Activated CD4-positive, alpha-beta T cell treated with anti-CD3 and anti-CD28 coated beads, Interleukin-2, Interleukin-4, amounts not matched to agents 100 ng/mL and 50 ng/mL, durations not matched to agents 16 hours and 8 hours (primary cell): ENCODE measurements around the gene ANP32E.

Source experiments
- DNase-seq: peaks from one replicate; pipeline ENCODE4 v3.0.0-alpha.2; 2020; ENCODE audit warnings: low spot score

ANP32E gene

DNA sequence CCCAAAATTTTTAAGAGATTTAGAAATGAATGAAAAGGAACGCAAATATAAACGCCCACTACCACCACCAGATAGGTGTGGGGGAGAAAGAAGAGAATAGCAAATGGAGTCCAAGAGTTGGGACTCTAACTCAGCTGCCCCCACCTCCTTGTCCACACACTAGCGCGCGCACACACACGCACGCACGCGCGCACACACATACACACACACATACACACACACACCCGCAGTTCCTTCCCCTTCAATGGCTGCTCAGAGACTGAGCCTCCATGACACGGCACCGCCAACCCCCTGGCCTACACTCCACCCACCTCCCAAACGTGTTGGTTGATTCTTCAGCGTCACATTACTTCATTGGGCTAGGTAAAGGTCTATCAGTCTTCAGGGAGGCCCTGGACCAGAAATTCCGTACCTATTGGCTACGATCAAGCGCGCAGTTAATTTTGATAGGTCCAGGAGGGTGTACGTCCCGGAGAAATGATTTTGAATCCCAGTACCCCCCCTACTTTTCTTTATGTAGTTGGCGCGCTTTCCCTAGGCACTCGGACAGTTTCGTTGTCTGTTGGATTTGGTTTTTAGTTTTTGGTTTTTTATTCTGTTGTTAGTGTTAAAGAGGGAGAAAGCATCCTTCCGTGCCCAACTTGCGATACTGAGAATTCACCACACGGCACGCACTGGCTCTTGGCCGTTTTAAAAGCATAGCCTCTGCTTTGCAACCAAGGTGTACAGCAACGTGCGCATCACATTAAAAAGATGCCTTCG lies at the start of gene ANP32E:
TSS of gene ANP32E (minus strand) at position 261 of the 762 bp plus-strand sequence. CDS start 326 bp downstream, outside the sequence.
- peak; percentile 98 for DNase-seq

GRCh38 chr1:150283260-150283659 lies 47.3 kb upstream of the ANP32E start:
- DNase-seq: no peak

DNA sequence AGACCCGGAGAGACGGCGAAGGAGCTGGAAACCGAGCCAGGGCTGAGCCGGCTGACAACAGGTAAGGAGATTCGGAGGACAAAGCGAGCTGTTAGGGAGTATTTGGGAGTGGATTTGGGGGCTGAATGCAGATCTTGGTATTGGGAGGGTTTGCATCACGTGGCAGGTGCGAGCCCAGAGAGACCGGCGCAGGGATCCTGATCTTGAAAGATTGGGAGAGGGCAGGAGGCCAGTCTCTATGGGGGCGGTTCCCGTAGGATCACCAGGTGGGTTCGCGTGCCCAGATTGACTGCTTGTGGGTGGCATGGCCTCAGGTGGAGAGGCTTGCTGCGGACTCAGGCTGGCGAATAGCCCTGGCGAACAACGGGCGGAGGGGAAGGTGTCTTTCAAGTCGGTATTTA lies 46.6 kb upstream of the ANP32E start:
- no peak for DNase-seq

GRCh38 chr1:150281758-150282557 lies 46.0 kb upstream of the ANP32E start, which contains the start of gene CIART:
CIART (plus strand) TSS chr1:150282554; CDS start chr1:150283268, 714 bp downstream.
- peak; percentile 75 for DNase-seq

GRCh38 chr1:150281221-150281757 lies 45.4 kb upstream of the ANP32E start:
- peak; percentile 49 for DNase-seq

GRCh38 chr1:150280138-150280707 lies 44.3 kb upstream of the ANP32E start:
- DNase-seq: no peak

- peak; percentile 10 for DNase-seq
Observed at GRCh38 chr1:150273311-150273710, 37.4 kb upstream of the ANP32E start.

- no peak for DNase-seq
Observed at GRCh38 chr1:150271291-150271959, 35.5 kb upstream of the ANP32E start.

GRCh38 chr1:150269451-150269850 lies 33.5 kb upstream of the ANP32E start:
- no peak for DNase-seq

GRCh38 chr1:150268705-150269403 lies 32.9 kb upstream of the ANP32E start, which contains the start of gene APH1A:
APH1A (minus strand) TSS chr1:150269016; CDS start chr1:150268810, 206 bp downstream.
- peak; percentile 98 for DNase-seq

- DNase-seq: peak; percentile 25
Observed at GRCh38 chr1:150268340-150268704, 32.4 kb upstream of the ANP32E start.

- no peak for DNase-seq
Observed at GRCh38 chr1:150267896-150268295, 32.0 kb upstream of the ANP32E start.

DNA sequence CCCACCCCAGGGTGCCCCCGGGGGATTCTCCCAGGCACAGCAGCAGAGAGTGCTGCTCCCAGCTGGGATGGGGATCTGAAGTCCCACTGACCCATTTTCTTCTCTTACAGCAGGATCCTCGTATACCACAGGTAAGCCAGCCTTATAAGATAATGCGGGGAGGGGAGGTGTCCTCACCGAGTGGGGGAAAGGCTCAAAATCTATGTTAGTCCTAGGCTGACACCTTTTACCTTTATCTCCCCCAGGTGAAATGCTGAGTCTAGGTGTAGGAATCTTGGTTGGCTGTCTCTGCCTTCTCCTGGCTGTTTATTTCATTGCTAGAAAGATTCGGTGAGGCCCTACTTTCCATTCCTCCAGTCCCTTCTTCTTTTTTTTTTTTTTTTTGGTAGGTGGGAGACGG lies 27.6 kb upstream of the ANP32E start:
- no peak for DNase-seq

- DNase-seq: no peak
Observed at GRCh38 chr1:150262388-150263320, 26.7 kb upstream of the ANP32E start.

DNA sequence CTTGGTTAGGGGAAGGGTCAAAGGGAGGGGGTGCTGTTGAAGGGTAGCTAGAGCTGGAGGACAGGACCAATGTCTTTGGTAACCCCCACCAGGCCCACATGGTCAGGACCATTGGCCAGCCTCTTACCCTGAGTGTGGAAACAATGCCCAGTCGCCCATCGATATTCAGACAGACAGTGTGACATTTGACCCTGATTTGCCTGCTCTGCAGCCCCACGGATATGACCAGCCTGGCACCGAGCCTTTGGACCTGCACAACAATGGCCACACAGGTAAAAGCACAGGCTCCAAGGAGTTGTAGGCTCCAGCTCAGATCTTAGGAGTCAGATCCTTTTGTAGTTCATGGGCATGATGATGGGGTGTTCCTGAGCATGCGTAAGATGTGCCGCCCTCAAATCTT lies 25.5 kb upstream of the ANP32E start:
- no peak for DNase-seq

DNA sequence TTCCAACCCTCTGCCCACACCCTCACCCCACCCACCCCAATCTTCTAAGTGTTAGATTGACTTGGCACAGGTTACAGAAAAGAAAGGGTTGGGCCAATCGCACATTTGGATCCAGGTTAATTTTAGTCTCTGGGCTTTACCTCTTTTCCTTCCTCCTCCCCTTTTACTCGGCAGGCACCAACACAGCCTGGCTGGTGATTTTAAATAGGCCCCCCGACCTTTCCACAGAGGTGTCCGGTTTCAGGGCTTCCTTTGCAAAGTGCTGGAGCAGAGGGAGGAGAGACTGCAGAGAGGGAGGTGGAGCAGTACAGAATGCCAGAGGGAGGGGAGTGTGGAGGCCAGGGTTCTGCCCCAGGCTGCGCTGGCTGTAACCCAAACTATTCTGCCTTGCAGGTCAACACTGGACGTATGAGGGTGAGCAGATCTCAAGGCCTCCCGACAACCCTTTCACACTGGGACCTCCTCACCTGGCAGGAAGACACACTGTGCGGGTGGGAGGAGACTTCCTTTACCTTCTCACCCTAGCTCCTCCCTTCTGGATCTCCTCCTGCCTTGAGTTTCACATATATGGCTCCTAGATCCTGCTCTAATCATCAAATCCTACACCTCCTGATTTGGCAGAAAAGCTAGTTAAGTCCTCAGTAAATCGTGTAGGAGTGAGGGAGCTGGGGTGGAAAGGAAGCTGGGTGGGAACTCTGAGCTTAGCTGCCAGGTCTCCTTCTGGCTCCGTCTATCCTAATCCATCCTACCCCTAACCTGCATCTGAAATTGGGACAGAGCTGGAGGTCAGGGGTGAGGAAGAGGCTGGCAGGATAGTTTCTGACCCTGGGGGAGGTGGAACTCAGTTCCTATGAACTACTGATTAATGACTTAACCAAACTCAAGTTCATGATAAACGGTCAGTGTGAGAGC lies 24.1 kb upstream of the ANP32E start:
- no peak for DNase-seq

GRCh38 chr1:150259217-150259616 lies 23.3 kb upstream of the ANP32E start:
- no peak for DNase-seq

DNA sequence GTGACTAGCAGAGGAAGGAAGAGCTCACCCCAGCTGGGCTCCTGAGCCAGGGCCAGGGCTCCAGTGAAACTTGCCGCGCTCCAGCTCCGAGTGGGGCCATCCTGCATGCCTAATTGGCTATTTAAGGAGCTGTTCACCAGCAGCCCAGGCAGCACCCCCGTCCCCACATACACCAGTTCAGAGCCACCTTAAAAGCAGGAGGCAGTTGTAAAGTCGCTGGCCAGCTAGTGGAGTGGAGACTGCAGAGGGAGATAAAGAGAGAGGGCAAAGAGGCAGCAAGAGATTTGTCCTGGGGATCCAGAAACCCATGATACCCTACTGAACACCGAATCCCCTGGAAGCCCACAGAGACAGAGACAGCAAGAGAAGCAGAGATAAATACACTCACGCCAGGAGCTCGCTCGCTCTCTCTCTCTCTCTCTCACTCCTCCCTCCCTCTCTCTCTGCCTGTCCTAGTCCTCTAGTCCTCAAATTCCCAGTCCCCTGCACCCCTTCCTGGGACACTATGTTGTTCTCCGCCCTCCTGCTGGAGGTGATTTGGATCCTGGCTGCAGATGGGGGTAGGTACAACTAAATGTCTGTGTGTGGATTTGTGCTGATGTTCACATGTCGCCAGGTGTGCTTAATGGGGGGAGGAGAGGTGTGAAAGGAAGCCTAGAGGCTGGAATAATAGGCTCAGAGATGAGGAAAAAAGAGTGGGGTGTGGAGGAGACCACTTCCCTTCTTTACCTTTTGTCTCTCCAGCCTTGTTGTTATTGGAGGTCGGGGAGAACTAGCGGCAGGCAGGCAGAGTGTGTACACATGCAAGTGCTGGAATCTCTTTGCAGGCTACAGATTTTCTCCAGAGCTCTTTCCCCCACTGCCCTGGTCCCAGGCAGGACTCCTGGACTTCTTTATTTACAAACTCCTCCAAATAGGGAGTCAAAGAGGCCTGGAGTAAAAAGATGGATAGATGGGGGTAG lies 22.0 kb upstream of the ANP32E start, which contains the start of gene CA14:
TSS of gene CA14 (plus strand) at position 151 of the 962 bp plus-strand sequence. CDS start at position 506, 355 bp downstream.
- DNase-seq: no peak
